A549 treated with dexamethasone at 1 μM for 4 hours (cell line): ENCODE data around the gene GFRAL. TPM values are rescaled to one million over a fixed set of nuclear protein-coding genes. Genes with fewer than 3 reads are reported as not detected.

Source experiments
- total RNA-seq: library from RNA; stranded (reverse); fragments of 200-300 nt; extraction: Qiagen RNA extraction; gene quantifications from 5 replicates; pipeline ENCODE4 v1.2.3, GENCODE V29; 2022

The GFRAL gene
- not detected in 5 replicates for total RNA-seq

DNA sequence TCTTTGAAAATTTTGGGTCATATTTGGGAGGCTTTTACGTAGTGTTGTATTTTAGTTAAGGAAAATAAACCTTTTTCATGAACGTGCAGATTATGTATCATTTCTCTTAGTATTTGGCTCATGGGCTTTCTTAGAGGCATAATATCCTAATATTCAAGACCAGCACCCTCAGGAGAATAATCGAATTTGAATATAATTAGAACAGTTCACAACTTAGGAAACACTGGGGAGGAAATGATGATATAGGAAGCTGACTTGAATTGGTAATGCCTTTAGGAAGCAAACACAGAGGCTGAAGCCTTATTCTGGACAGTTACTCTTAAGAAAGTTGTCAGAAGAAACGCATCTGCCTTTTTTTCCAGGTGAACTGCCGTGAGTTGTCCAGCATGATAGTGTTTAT lies at the start of gene GFRAL:
TSS of gene GFRAL (plus strand) at position 301 of the 400 bp plus-strand sequence. CDS start at position 387, 86 bp downstream.

Other genes starting within 250 kb of the GFRAL start
- not detected in 5 replicates for gene HCRTR2, start 153.0 kb upstream of the GFRAL start, total RNA-seq